Gastroesophageal sphincter (tissue), 3 donors: ENCODE data around the gene CFAP53.

ENCODE experiments used
- POLR2AphosphoS5 ChIP-seq: sonication (generic); formaldehyde crosslinking; IDR thresholded peaks from one replicate; pipeline ENCODE4 v1.6.1; 2017; ENCODE audit warnings: antibody characterized with exemption
- TF ChIP-seq, protein P1 (sequence below), 4 experiments: fragments of 200-600 bp in 2 of 4; fragments of 450-650 bp in 2 of 4; sonication (generic) in 1 of 4; IDR thresholded peaks; one replicate each; pipeline ENCODE4 v1.5.1; 2017 to 2019; ENCODE audit warnings: antibody characterized with exemption in 4 of 4, mild to moderate bottlenecking in 2 of 4, moderate library complexity in 2 of 4

DNA sequence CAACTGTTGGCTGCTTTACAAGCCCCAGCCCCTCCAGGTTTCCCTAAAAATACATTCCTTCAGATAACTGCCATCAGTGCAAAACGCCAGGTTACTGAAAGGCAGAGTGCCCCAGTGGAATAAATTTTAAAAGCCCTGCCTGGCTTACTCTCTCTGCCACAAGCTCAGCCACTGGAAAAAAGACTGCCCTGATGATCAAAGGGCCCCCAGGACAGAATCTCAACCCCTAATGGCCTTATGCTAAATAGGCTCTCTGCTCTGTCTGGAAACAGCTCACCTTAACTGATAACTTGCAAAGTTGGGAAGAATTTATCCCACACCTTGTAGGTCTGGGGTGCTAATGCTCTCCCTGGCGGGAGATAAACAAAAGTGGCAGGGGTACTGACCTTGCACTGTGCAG is 33.9 kb downstream of the CFAP53 start:
- TF ChIP-seq, protein P1, sequence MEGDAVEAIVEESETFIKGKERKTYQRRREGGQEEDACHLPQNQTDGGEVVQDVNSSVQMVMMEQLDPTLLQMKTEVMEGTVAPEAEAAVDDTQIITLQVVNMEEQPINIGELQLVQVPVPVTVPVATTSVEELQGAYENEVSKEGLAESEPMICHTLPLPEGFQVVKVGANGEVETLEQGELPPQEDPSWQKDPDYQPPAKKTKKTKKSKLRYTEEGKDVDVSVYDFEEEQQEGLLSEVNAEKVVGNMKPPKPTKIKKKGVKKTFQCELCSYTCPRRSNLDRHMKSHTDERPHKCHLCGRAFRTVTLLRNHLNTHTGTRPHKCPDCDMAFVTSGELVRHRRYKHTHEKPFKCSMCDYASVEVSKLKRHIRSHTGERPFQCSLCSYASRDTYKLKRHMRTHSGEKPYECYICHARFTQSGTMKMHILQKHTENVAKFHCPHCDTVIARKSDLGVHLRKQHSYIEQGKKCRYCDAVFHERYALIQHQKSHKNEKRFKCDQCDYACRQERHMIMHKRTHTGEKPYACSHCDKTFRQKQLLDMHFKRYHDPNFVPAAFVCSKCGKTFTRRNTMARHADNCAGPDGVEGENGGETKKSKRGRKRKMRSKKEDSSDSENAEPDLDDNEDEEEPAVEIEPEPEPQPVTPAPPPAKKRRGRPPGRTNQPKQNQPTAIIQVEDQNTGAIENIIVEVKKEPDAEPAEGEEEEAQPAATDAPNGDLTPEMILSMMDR (IDR thresholded peaks at IDR 0.05): no peak
- TF ChIP-seq POLR2AphosphoS5: no peak
